Activated naive CD8-positive, alpha-beta T cell treated with anti-CD3 and anti-CD28 coated beads for 36 hours (primary cell): ENCODE measurements around the gene NAV2. TPM values are rescaled to one million over a fixed set of nuclear protein-coding genes. Genes with fewer than 3 reads are reported as not detected.

Experiments used
- DNase-seq: peaks from one replicate; pipeline ENCODE4 v3.0.0; 2021
- H3K27ac Mint-ChIP-seq: one replicate; pipeline ENCODE4 v1.8.0; 2022; ENCODE audit warnings: mild to moderate bottlenecking, moderate library complexity, mixed read lengths
- H3K27me3 Mint-ChIP-seq: one replicate; pipeline ENCODE4 v1.8.0; 2022; ENCODE audit warnings: mild to moderate bottlenecking, mixed read lengths
- H3K36me3 Mint-ChIP-seq: one replicate; pipeline ENCODE4 v1.8.0; 2021; ENCODE audit warnings: mild to moderate bottlenecking, mixed read lengths
- H3K4me1 Mint-ChIP-seq: one replicate; pipeline ENCODE4 v1.8.0; 2021; ENCODE audit warnings: mixed read lengths
- H3K4me3 Mint-ChIP-seq: one replicate; pipeline ENCODE4 v1.8.0; 2022; ENCODE audit warnings: mild to moderate bottlenecking, moderate library complexity, mixed read lengths
- H3K9me3 Mint-ChIP-seq: one replicate; pipeline ENCODE4 v1.8.0; 2022; ENCODE audit warnings: mixed read lengths
- total RNA-seq, 2 experiments: library from RNA; stranded (reverse); gene quantifications; one replicate each; pipeline ENCODE4 v1.2.3, GENCODE V29; 2021

Gene NAV2
- total RNA-seq, 2 experiments from 2014 or later = 0.14 to 0.20 TPM

DNA sequence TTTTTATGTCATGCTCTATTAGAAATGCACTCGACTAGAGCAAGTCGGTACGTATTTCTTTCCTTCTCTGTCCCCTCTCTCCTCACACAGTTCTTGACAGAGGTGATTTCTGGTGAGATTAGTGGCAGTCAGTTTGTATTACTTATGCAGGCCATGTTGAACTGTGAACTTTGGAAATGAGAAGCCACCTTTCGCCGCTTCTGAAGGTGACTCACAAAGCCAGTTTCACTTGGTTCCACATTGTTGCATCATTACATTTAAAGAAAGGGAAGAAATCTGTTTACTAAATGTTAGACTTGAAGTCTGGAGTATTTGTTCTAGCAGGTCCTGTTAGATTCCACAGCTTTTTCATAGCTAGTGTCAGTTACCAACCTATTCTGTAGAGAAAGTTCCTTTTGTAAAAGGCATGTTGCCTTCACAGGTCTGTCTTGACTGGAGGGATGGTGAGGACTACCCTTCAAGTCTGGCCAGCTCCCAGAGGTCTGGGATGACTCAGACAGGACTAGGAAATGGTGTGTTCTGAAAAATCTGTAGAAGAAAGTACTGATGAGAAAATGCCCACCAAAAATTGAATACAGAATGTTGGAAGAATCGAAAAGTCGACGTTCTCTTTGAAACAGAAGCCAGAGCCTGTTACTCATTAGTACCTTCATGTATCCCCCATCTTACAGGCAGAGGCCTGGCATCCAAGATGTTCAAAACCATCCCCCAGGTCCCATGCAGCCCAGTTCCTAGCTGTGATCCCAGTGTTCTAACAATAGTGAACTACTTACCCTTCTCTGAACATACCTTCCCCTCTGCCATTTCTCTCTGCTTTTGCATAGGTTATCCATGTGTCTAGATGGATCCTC, 266.3 kb downstream of the NAV2 start:
- Mint-ChIP-seq H3K4me1 (peaks cover 12% of the 10 kb centered on the region), H3K36me3 (no peaks in the 10 kb centered on the region), H3K9me3 (no peaks in the 10 kb centered on the region), H3K4me3 (no peak overlapping the region), H3K27ac (peak overlapping the region; percentile 81), H3K27me3 (peaks cover 7% of the 10 kb centered on the region)
- peak; percentile 14 for DNase-seq

DNA sequence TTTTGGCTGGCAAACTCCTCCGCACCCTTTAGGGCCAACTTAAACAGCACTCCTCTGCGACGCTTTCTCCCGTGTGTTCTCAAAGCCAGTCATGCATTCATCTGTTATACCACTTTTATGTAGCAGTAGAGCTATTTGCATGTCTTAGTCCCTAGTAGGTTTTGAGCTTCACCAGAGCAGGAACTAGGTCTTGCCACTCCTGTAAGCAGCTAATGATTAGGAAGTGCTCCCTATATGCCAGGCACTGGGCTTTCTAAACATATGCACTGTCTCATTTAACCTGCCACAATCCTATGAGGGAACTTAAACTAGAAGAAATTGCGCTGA, 266.8 kb downstream of the NAV2 start:
- peaks cover 12% of the 10 kb centered on the region for H3K4me1 Mint-ChIP-seq
- peaks cover 7% of the 10 kb centered on the region for H3K27me3 Mint-ChIP-seq
- H3K9me3 Mint-ChIP-seq = no peaks in the 10 kb centered on the region
- H3K36me3 Mint-ChIP-seq = no peaks in the 10 kb centered on the region
- H3K27ac Mint-ChIP-seq = peak overlapping the region; percentile 81
- no peak for DNase-seq
- H3K4me3 Mint-ChIP-seq = no peak overlapping the region

DNA sequence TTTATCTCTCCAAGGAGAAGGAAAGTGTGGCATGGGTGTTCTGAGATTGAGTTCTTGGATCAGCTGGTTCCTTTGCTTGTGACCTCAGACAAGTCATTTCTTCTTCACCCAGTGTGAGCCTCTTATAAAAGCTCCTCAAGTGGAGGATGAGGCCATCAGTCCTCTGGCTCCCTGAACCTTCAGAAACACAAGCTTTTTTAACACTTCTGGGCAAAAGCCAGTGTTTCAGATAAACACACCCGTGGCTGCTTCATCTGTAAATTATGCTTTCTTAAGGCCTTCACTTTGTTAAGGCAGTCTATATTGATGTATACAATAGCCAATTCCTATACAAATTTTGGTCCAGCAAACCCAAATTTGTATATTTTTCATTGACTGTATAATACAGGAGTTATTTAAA, 267.8 kb downstream of the NAV2 start:
- DNase-seq = no peak
- Mint-ChIP-seq H3K9me3 (no peaks in the 10 kb centered on the region), H3K27ac (no peak overlapping the region)

DNA sequence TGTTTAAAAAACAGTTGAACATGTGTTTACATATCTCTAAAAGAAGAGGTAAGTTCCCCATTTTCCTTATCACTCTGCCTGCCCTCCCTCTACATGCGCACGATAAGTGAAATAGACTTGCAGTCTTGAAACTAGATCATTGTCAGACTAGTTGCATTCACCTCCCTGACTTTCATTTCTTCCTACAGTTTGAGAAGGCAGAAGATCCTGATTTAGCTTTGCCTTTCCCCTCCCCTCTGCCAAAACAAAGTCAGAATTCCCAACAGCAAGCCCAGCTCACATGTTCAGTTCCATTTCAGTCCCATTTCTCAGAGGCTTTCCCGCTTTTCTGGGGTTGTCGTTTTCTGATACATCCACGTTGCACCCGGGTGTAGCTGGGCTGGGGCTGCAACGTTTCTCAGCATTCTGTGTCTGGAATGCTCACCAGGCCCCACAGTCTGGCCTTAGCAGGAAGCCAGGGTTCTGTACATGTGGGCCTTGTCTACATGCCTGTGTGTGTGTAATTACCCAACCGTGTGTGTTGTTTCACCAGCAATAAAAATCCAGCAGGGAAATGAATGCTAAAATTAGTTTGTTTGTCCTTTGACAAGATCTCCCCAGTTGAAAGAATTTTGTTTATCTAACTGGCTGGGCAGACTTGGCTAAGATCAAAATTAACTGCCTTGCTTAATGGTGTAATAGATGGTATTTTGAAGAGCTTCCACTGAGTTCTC, 268.5 kb downstream of the NAV2 start:
- H3K4me1 Mint-ChIP-seq = peaks cover 12% of the 10 kb centered on the region
- peaks cover 10% of the 10 kb centered on the region for H3K27me3 Mint-ChIP-seq
- no peak overlapping the region for H3K27ac Mint-ChIP-seq
- no peaks in the 10 kb centered on the region for H3K9me3 Mint-ChIP-seq
- no peaks in the 10 kb centered on the region for H3K36me3 Mint-ChIP-seq
- no peak overlapping the region for H3K4me3 Mint-ChIP-seq
- no peak for DNase-seq

More for the DNA sequence above, 267.8 kb downstream of the NAV2 start:
- H3K4me3 Mint-ChIP-seq = no peak overlapping the region
- no peaks in the 10 kb centered on the region for H3K36me3 Mint-ChIP-seq
- H3K4me1 Mint-ChIP-seq = peaks cover 12% of the 10 kb centered on the region
- peaks cover 10% of the 10 kb centered on the region for H3K27me3 Mint-ChIP-seq

DNA sequence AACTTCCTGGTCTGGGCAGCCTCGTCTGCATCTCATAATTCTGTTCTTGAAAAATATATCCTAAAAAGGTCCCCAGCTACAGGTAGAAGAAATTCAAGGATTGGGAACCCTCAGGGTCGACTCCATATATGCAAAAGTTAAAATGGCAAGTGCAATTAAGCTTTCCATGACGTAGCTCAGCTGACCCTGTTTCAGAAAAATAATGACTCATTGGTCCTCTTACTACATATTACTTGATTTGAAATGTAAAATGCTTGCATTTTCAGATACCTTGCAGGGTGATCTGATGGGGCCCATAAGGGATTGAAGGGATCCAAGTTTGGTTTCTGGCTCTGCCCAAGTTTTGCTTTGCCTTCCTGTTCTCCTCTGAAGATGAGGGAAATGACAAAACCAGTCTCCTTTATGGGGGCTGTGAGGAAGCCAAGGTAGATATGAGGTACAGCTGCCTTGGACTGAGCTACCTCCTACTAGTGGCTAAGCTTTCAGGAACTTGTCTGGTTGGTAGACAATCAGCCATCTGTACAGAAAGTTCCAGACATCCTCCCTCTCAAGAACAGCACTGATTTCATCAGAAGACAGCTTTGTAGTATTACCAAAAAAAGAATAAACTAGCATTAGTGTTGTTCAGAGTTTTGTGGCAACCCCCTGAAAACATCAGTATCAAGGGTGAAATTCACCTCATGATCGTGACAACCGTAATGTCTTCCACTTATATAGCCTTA, 270.3 kb downstream of the NAV2 start:
- no peak overlapping the region for H3K4me3 Mint-ChIP-seq
- H3K4me1 Mint-ChIP-seq = peaks cover 14% of the 10 kb centered on the region
- H3K27me3 Mint-ChIP-seq = peaks cover 3% of the 10 kb centered on the region
- DNase-seq = no peak
- no peaks in the 10 kb centered on the region for H3K36me3 Mint-ChIP-seq
- H3K9me3 Mint-ChIP-seq = no peaks in the 10 kb centered on the region
- H3K27ac Mint-ChIP-seq = no peak overlapping the region

DNA sequence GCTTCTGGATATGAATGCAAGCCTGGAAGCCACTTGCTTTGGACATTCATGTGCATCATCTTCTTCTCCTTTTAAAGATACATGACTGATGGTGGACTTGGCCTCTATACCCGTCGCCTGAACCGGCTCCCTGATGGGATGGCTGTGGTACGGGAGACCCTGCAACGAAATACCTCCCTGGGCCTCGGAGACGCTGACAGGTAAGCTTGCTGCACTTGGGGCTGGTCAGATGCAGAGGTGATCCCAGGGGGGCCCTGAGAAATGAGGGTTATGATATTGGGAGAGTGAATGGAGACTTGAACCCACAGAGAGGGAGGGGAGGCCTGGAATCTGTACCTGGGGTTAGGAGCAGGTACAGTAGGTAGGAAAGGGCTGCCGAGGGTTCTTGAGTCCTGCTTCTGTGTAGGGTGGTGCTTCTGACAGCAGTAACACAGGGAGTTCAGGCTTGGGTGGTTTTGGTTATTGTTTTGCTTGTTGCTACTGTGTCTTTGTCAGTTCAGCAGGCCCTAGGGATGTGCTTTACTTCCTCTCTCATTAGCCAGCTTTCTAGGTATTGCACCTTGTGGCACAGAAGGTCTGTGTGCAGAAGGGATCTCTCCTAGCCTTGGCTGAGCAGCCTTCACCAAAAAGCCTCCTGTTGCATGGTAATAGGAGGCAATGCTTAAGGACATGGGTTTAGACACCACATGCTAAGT, 271.6 kb downstream of the NAV2 start:
- H3K27me3 Mint-ChIP-seq = peaks cover 3% of the 10 kb centered on the region
- H3K9me3 Mint-ChIP-seq = no peaks in the 10 kb centered on the region
- no peak overlapping the region for H3K27ac Mint-ChIP-seq
- no peak overlapping the region for H3K4me3 Mint-ChIP-seq
- no peak for DNase-seq
- no peaks in the 10 kb centered on the region for H3K36me3 Mint-ChIP-seq
- peaks cover 5% of the 10 kb centered on the region for H3K4me1 Mint-ChIP-seq

DNA sequence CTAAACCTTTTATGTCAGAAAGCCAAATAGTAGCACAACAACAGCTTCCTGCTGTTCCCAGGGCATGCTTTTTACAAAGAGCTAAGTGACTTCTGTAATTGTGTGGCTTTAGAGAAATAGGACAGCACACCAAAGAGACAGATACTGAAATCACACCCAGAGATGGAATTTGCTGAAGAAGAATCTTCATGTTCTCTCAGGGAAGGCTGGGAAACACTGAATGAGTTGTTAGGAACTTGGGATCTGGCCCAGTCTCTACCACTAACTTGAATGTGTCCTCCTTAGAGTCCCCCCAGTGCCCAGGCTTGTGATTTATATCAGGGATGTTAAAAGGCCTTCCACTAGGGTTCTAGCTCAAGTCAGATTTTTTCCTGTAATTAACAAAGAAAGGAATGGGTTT, 272.5 kb downstream of the NAV2 start:
- H3K4me3 Mint-ChIP-seq = no peak overlapping the region
- H3K27ac Mint-ChIP-seq = no peak overlapping the region
- H3K9me3 Mint-ChIP-seq = no peaks in the 10 kb centered on the region
- H3K4me1 Mint-ChIP-seq = peaks cover 2% of the 10 kb centered on the region
- no peak for DNase-seq
- peaks cover 3% of the 10 kb centered on the region for H3K27me3 Mint-ChIP-seq
- H3K36me3 Mint-ChIP-seq = no peaks in the 10 kb centered on the region

DNA sequence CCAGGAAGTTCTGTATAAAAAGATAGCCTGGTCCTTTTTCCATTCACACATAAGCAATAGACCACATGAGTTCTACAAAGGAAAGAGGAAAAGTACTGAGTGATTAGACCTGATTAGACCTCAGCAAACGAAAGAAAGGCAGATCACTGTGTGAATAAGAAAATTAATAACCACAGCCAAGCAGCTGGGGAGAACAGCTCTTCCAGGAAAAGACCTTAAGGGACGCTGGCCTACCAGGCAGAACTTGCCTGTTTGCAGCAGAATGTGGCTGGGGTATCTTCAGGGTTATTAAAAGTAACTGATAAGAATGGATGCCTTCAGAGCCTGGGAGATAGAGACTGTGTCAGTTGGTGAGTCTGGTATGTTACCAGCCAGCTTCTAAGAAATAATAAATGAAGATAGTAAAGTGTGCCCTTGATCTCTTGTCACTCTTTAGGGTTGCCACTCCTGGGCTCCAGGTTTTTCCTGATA, 274.7 kb downstream of the NAV2 start:
- Mint-ChIP-seq H3K36me3 (no peaks in the 10 kb centered on the region), H3K4me3 (no peak overlapping the region), H3K4me1 (peaks cover 2% of the 10 kb centered on the region), H3K27ac (no peak overlapping the region), H3K27me3 (peaks cover 8% of the 10 kb centered on the region), H3K9me3 (no peaks in the 10 kb centered on the region)
- no peak for DNase-seq

DNA sequence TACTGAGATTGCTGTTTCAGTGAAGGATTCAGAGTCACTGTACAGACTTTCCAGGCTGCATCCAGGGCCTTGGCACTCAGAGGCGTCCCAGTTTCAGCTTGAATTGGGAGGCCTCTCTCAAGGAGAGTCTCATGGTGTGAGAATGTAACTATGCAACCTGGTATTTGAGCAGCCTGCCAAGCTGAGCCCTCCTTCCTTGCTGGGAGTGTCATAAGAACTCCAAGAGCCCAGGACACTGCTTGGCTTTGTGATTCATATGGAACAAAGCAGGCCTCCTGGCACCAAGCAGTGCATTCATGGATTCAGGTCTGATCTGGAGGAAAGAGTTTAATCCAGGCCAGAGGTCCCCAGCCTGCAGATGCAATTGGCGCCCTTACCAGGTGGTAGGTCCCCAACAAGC, 276.0 kb downstream of the NAV2 start:
- H3K27ac Mint-ChIP-seq = no peak overlapping the region
- H3K4me3 Mint-ChIP-seq = no peak overlapping the region
- H3K36me3 Mint-ChIP-seq = no peaks in the 10 kb centered on the region
- no peak for DNase-seq
- H3K9me3 Mint-ChIP-seq = peaks cover 3% of the 10 kb centered on the region
- peaks cover 8% of the 10 kb centered on the region for H3K27me3 Mint-ChIP-seq
- peaks cover 2% of the 10 kb centered on the region for H3K4me1 Mint-ChIP-seq

DNA sequence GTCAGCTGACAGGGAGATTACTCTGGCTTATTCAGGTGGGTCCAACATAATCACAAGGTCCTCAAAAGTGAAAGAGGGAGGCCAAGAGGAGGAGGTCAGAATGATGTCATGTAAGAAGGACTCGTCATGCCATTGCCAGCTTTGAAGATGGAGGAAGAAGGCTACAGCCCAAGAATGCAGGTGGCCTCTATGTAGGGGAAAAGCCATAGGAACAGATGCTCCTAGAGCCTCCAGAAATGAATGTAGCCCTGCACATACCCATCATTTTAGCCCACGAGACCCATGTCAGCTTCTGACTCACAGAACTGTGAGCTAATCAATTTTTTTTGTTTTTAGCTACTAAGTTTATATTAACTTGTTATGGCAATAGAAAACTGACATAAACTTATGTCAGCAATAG, 276.6 kb downstream of the NAV2 start:
- Mint-ChIP-seq H3K4me1 (peaks cover 2% of the 10 kb centered on the region), H3K27me3 (peaks cover 8% of the 10 kb centered on the region), H3K4me3 (no peak overlapping the region), H3K36me3 (no peaks in the 10 kb centered on the region), H3K27ac (no peak overlapping the region), H3K9me3 (peaks cover 3% of the 10 kb centered on the region)
- no peak for DNase-seq

DNA sequence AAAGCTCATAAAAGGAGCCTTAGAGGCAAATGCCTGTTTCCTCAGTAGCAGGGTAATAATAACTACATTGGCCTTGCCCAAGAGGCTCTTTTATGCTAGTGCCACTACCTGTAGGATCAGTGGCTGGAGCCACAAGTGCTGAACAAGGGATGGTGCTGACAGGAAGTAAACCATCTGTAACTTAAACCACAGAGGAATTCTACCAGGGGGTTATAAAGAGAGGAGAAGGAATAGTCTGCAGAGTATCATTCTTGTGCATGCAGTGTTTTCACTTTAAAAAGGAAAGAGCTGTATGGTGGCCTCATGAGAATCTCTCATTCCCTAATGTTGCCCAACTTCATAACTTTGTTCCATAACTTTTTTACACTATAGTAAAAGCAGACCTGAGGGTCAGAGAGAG, 279.5 kb downstream of the NAV2 start:
- H3K4me3 Mint-ChIP-seq = no peak overlapping the region
- H3K36me3 Mint-ChIP-seq = no peaks in the 10 kb centered on the region
- H3K9me3 Mint-ChIP-seq = peaks cover 3% of the 10 kb centered on the region
- peaks cover under 1% of the 10 kb centered on the region for H3K4me1 Mint-ChIP-seq
- peaks cover 5% of the 10 kb centered on the region for H3K27me3 Mint-ChIP-seq
- H3K27ac Mint-ChIP-seq = no peak overlapping the region
- no peak for DNase-seq

DNA sequence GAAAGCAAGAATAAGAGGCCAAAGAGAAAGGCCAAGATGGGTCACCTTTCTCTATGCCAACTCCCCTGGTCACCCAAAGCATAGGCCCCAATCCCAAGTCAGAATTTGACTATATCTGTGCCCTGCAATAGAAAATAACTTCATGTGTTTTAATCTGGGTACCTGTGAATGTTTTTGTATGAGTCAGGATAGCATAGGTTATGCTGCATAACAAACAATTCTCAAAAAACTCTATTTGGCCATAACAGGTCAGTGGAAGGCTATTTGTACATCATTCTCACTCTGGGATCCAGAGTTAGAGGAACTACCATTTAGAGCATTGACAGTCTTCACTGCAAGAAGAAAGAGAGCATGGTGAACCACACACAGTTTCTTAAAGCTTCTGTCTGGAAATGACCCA, 280.4 kb downstream of the NAV2 start:
- Mint-ChIP-seq H3K36me3 (no peaks in the 10 kb centered on the region), H3K4me1 (no peaks in the 10 kb centered on the region), H3K9me3 (peaks cover 3% of the 10 kb centered on the region), H3K27me3 (peaks cover 5% of the 10 kb centered on the region), H3K4me3 (no peak overlapping the region), H3K27ac (no peak overlapping the region)
- no peak for DNase-seq

DNA sequence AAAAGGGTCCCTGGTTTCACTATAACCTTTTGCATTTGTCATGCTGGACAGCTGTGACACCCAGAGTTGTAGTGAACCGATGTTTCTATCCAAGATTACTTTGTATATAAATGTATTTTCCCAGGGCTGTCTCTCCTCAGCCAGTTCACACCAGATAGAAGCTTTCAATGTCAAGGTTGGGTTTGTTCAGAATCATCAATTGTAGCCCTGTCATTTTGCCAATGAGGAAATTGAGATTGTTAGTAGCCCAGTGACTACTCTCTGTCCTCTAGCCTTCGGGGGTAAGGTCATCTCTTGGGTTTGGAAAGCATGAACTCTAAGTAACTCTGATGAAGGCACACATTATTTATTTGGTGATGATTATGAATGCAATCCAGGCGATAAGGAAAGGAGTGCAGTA, 282.0 kb downstream of the NAV2 start:
- H3K4me1 Mint-ChIP-seq = no peaks in the 10 kb centered on the region
- H3K36me3 Mint-ChIP-seq = no peaks in the 10 kb centered on the region
- no peak for DNase-seq
- peaks cover 3% of the 10 kb centered on the region for H3K9me3 Mint-ChIP-seq
- H3K27me3 Mint-ChIP-seq = peaks cover 10% of the 10 kb centered on the region
- H3K4me3 Mint-ChIP-seq = no peak overlapping the region
- no peak overlapping the region for H3K27ac Mint-ChIP-seq

DNA sequence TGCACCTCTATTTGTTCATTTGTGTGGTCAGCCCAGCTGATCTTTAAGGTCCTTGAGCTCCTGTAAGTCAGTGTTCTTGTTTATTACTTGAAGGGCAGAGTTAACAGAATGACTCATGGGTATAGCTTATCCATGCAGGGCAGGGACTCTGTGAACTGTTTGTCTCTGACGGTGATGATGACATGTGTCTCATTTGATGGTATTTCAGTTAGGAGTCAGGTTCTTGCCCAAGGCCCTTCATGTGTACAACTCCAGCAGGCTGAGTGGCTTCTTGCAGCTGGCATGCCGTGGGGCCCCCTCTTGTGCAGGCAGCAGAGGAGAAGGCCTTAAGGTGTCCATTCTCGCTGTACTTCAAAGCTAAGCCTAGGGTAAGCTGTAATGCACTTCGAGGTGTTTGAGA, 282.5 kb downstream of the NAV2 start:
- Mint-ChIP-seq H3K36me3 (no peaks in the 10 kb centered on the region), H3K27ac (no peak overlapping the region), H3K27me3 (peaks cover 10% of the 10 kb centered on the region), H3K9me3 (peaks cover 3% of the 10 kb centered on the region), H3K4me1 (no peaks in the 10 kb centered on the region), H3K4me3 (no peak overlapping the region)
- DNase-seq = no peak

DNA sequence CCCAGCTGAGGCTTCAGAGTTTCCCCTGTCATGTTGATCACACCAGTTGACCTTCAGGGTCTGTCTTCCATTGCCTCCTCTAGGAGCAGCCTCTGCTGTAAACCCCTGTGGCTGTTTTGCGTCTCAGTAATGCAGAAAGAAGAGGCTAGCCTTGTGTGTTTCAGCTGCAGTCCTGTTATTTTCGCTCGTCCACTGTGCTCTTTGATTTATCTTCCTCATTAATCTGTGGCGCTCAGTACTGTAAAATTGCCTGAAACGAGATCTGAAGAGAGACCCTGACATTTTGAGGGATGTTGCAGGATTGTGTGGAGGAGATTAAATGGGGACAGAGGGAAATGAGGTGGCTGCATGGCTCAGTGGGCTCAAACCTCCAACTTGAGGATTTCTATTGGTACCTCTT, 283.9 kb downstream of the NAV2 start:
- no peaks in the 10 kb centered on the region for H3K36me3 Mint-ChIP-seq
- H3K27me3 Mint-ChIP-seq = peaks cover 8% of the 10 kb centered on the region
- H3K27ac Mint-ChIP-seq = no peak overlapping the region
- peaks cover 3% of the 10 kb centered on the region for H3K9me3 Mint-ChIP-seq
- no peak for DNase-seq
- no peaks in the 10 kb centered on the region for H3K4me1 Mint-ChIP-seq
- H3K4me3 Mint-ChIP-seq = no peak overlapping the region
